Measurements from ENCODE around the gene TTC12. TPM values are rescaled to one million over a fixed set of nuclear protein-coding genes. Genes with fewer than 3 reads are reported as not detected.

TTC12 gene
- total RNA-seq, 4 donors from 2014 or later: 10.8 to 23.5 (median 17.2) TPM

DNA sequence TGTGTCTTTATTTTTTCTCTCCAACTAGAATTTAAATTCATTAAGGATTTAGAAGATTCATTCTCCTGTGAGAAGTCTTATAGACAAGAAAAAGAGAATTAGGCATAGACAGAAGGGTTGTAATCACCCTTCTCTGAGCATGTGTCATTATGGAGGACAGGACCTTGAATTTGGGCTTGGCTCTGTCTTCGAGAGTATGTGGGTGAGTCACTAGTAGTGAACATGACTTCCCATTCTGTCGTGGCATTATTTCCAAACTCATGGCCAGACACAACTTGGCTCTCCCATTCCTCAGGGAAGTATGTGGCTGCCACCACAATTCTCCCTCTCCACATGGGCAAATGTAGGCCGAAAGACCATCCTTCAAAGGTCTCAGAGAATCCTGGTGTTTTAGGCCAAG lies 58.9 kb downstream of the TTC12 start:
- Histone ChIP-seq H3K9me3 (no peaks in the 10 kb centered on the region), H3K4me1 (peaks cover 0 to 10% (median 0%) of the 10 kb centered on the region in 3 donors), H3K27ac (no peak overlapping the region), H3K4me3 (no peak overlapping the region), H3K36me3 (peaks cover 0 to 18% of the 10 kb centered on the region in 2 donors), H3K27me3 (no peaks in the 10 kb centered on the region)
- TF ChIP-seq, protein P1, sequence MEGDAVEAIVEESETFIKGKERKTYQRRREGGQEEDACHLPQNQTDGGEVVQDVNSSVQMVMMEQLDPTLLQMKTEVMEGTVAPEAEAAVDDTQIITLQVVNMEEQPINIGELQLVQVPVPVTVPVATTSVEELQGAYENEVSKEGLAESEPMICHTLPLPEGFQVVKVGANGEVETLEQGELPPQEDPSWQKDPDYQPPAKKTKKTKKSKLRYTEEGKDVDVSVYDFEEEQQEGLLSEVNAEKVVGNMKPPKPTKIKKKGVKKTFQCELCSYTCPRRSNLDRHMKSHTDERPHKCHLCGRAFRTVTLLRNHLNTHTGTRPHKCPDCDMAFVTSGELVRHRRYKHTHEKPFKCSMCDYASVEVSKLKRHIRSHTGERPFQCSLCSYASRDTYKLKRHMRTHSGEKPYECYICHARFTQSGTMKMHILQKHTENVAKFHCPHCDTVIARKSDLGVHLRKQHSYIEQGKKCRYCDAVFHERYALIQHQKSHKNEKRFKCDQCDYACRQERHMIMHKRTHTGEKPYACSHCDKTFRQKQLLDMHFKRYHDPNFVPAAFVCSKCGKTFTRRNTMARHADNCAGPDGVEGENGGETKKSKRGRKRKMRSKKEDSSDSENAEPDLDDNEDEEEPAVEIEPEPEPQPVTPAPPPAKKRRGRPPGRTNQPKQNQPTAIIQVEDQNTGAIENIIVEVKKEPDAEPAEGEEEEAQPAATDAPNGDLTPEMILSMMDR (IDR thresholded peaks at IDR 0.05): no peak
- no peak for TF ChIP-seq EP300 (IDR thresholded peaks at IDR 0.05)
- no peak for TF ChIP-seq POLR2A (IDR thresholded peaks at IDR 0.05)
- no peak for TF ChIP-seq POLR2AphosphoS5 (IDR thresholded peaks at IDR 0.05)
- 56 to 83% methylated on average over 3 of the region's 3 CpGs for WGBS, 2 donors (ENCODE audit: low coverage in 1 of 2)
- no peak for ATAC-seq

DNA sequence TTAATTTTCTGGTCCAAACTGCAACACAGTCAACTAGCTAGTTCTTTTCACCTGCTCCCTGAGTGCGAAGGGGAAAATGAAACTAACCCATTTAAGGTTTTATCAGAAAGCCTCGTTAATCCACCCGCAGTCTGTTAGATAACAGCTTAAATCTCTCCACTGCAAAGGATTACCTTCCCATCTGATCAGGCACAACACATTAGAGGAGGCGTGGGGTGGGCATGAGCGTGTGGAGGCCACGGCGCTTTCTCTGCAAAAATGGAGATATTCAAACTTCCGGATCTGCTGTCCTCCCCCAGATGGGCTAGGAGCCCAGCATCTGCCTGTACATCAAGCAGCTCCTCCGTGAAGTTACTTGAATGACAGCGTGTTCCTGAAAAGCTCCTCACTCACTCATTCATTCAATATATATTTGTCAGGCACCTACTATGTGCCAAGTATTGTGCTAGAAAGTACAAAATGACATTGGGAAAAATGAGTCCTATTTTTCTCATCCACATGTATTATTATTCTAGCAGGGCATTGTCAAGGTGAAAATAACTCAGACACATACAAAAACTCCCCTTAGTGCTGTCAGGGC lies 59.7 kb downstream of the TTC12 start:
- no peaks in the 10 kb centered on the region for H3K9me3 ChIP-seq
- ATAC-seq: no peak
- peaks cover 0 to 14% (median 0%) of the 10 kb centered on the region in 3 donors for H3K4me1 ChIP-seq
- H3K27ac ChIP-seq: no peak overlapping the region
- peaks cover 0 to 10% of the 10 kb centered on the region in 2 donors for H3K36me3 ChIP-seq
- H3K27me3 ChIP-seq: no peaks in the 10 kb centered on the region
- TF ChIP-seq POLR2AphosphoS5 (IDR thresholded peaks at IDR 0.05): no peak
- no peak for TF ChIP-seq POLR2A (IDR thresholded peaks at IDR 0.05)
- TF ChIP-seq, protein P1 (IDR thresholded peaks at IDR 0.05): no peak
- TF ChIP-seq EP300 (IDR thresholded peaks at IDR 0.05): no peak
- 39 to 77% methylated on average over 5 to 8 of the region's 10 CpGs for WGBS, 2 donors (ENCODE audit: low coverage in 1 of 2)
- H3K4me3 ChIP-seq: no peak overlapping the region

DNA sequence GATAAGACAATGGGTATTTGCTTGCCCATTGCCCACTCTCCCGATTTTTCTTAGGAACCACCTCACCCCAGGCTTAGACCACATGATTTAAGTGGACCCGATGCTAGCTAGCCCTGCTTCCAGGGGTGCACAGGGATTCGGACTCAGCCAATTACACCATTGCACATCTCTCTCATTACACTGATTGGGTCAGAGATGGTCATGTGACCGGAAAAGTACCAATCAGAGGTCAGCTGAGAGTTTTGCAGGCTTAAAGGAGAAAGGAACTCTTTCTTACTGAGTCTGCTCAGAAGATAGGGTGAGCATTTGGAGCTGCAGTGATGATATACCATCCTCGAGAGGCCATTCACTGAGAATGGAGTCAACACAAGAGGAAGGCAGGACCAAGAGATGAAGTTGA lies 61.0 kb downstream of the TTC12 start:
- no peaks in the 10 kb centered on the region for H3K9me3 ChIP-seq
- H3K27ac ChIP-seq: no peak overlapping the region
- no peak for TF ChIP-seq POLR2A (IDR thresholded peaks at IDR 0.05)
- TF ChIP-seq POLR2AphosphoS5 (IDR thresholded peaks at IDR 0.05): no peak
- TF ChIP-seq, protein P1 (IDR thresholded peaks at IDR 0.05): no peak
- no peak for TF ChIP-seq EP300 (IDR thresholded peaks at IDR 0.05)
- H3K4me3 ChIP-seq: no peak overlapping the region
- ATAC-seq: no peak
- H3K27me3 ChIP-seq: no peaks in the 10 kb centered on the region
- H3K36me3 ChIP-seq: no peaks in the 10 kb centered on the region
- peaks cover 0 to 14% (median 0%) of the 10 kb centered on the region in 3 donors for H3K4me1 ChIP-seq
- 80 to 89% methylated on average over 1 to 3 of the region's 5 CpGs for WGBS, 2 donors (ENCODE audit: low coverage in 1 of 2)

DNA sequence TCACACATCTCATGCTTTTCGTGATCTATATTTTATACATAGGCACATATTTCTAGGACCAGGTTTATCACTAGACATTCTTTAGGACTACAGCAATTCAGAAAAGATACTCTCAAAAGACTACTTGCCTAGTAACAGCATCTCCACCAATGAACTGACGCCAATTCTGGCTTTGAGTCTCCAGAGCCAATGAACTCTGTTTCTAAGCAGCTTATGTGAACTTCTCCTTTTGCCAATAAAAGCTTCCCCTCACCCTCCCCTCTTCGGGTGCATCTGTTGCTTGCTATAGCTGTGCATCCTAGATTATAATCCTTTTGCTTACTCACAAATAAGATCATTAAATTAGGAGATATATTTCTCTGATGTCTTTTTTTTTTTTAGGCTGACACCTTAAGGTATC lies 61.8 kb downstream of the TTC12 start:
- Histone ChIP-seq H3K36me3 (no peaks in the 10 kb centered on the region), H3K27ac (no peak overlapping the region), H3K27me3 (no peaks in the 10 kb centered on the region), H3K4me1 (peaks cover 0 to 14% (median 0%) of the 10 kb centered on the region in 3 donors), H3K4me3 (no peak overlapping the region), H3K9me3 (no peaks in the 10 kb centered on the region)
- ATAC-seq: no peak
- WGBS, 2 donors (ENCODE audit: low coverage in 1 of 2): 54 to 73% methylated on average over 3 of the region's 3 CpGs
- TF ChIP-seq, protein P1 (IDR thresholded peaks at IDR 0.05): no peak
- no peak for TF ChIP-seq POLR2AphosphoS5 (IDR thresholded peaks at IDR 0.05)
- TF ChIP-seq EP300 (IDR thresholded peaks at IDR 0.05): no peak
- no peak for TF ChIP-seq POLR2A (IDR thresholded peaks at IDR 0.05)

DNA sequence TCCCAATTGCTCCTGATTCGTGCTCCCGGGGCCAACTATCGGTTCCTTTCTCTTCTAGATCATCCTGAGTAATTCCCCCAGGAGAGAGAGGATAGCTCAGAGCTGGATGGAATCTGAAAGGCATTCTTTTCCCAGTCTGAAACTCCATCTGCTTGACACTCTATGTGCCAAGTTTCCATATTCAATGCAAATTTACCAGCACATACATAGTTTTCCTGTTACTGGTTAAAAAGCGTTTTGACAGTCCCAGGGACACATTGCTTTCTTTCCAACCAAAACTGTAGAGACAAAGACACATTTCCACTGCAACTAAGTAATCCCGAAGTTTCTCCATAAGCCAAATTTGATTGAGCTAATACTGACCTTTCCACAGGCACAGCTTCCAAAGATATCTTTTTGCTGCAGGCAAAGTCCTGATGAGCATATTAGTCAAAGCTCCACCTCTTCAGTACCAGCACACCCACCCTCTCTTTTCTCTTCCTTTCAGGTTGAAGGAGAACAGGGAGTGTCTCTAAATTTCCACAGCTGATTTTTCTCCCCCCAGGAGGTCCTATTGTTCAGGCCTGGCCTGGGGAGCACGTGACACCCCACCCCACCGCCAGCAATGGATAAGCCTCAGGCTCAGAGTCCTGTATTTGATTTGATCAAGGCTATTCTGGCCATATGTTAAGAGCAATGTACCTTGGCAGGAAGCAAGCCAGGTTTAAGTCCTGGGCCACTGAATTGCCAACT lies 63.5 kb downstream of the TTC12 start:
- no peaks in the 10 kb centered on the region for H3K9me3 ChIP-seq
- H3K27ac ChIP-seq: no peak overlapping the region
- no peaks in the 10 kb centered on the region for H3K36me3 ChIP-seq
- 7 to 20% methylated on average over 5 to 6 of the region's 7 CpGs for WGBS, 2 donors (ENCODE audit: low coverage in 1 of 2)
- no peak overlapping the region for H3K4me3 ChIP-seq
- TF ChIP-seq EP300 (IDR thresholded peaks at IDR 0.05): no peak
- TF ChIP-seq POLR2AphosphoS5 (IDR thresholded peaks at IDR 0.05): no peak
- no peak for TF ChIP-seq POLR2A (IDR thresholded peaks at IDR 0.05)
- TF ChIP-seq, protein P1 (IDR thresholded peaks at IDR 0.05): no peak
- no peaks in the 10 kb centered on the region for H3K27me3 ChIP-seq
- no peak for ATAC-seq
- H3K4me1 ChIP-seq: peaks cover 0 to 14% (median 0%) of the 10 kb centered on the region in 3 donors
